GM23338 (cell line): ENCODE measurements around the gene COX14. TPM values are rescaled to one million over a fixed set of nuclear protein-coding genes. Genes with fewer than 3 reads are reported as not detected.

Experiments used
- ATAC-seq: fragments of 200-7000 bp; cut with Tn5 transposase; 3 replicates; pipeline ENCODE4 v1.9.1; 2020
- DNase-seq: peaks from one replicate; pipeline ENCODE4 v3.0.0-alpha.2; 2015; ENCODE audit warnings: low spot score
- H2AFZ ChIP-seq: fragments of 200-600 bp; sonication (generic); 2 replicates; pipeline ENCODE4 v1.8.0; 2016; ENCODE audit warnings: antibody characterized with exemption, mild to moderate bottlenecking, moderate library complexity
- H3F3A ChIP-seq: fragments of 200-600 bp; sonication (generic); replicated peaks from 2 replicates; pipeline ENCODE4 v1.8.0; 2017; ENCODE audit warnings: antibody characterized with exemption, mixed run types, low read depth
- H3K27ac ChIP-seq: fragments of 200-600 bp; sonication (generic); 2 replicates; pipeline ENCODE4 v1.6.1; 2016; ENCODE audit warnings: low read depth
- H3K27me3 ChIP-seq: fragments of 200-600 bp; sonication (generic); 2 replicates; pipeline ENCODE4 v1.8.0; 2016; ENCODE audit warnings: mild to moderate bottlenecking, mixed run types, moderate library complexity; ENCODE audit not compliant: insufficient read depth
- H3K36me3 ChIP-seq: fragments of 200-600 bp; sonication (generic); 2 replicates; pipeline ENCODE4 v1.8.0; 2016; ENCODE audit warnings: mild to moderate bottlenecking; ENCODE audit not compliant: insufficient read depth
- H3K4me1 ChIP-seq: fragments of 200-600 bp; sonication (generic); 2 replicates; pipeline ENCODE4 v1.8.0; 2016; ENCODE audit warnings: mild to moderate bottlenecking, moderate library complexity; ENCODE audit not compliant: insufficient read depth
- H3K4me2 ChIP-seq: fragments of 200-600 bp; sonication (generic); 2 replicates; pipeline ENCODE4 v1.7.1; 2017; ENCODE audit warnings: mixed run types
- H3K4me3 ChIP-seq: fragments of 200-600 bp; sonication (generic); 2 replicates; pipeline ENCODE4 v1.6.1; 2016; ENCODE audit warnings: mixed run types
- H3K79me2 ChIP-seq: fragments of 200-600 bp; sonication (generic); replicated peaks from 2 replicates; pipeline ENCODE4 v1.8.0; 2017; ENCODE audit warnings: mild to moderate bottlenecking; ENCODE audit not compliant: insufficient read depth
- H3K9me2 ChIP-seq: fragments of 200-600 bp; sonication (generic); 2 replicates; pipeline ENCODE4 v1.8.0; 2017; ENCODE audit not compliant: insufficient read depth
- H4K20me1 ChIP-seq: fragments of 200-600 bp; sonication (generic); replicated peaks from 2 replicates; pipeline ENCODE4 v1.8.0; 2017; ENCODE audit warnings: mild to moderate bottlenecking; ENCODE audit not compliant: insufficient read depth
- H3K27ac Mint-ChIP-seq: 2 replicates; pipeline ENCODE4 v1.8.0; 2020; ENCODE audit warnings: inconsistent platforms, mild to moderate bottlenecking, moderate library complexity, mixed read lengths
- H3K27me3 Mint-ChIP-seq: 3 replicates; pipeline ENCODE4 v1.8.0; 2022; ENCODE audit warnings: low read depth, mild to moderate bottlenecking, moderate library complexity, mixed read lengths, inconsistent platforms; ENCODE audit not compliant: insufficient read depth, poor library complexity
- H3K36me3 Mint-ChIP-seq: 3 replicates; pipeline ENCODE4 v1.8.0; 2021; ENCODE audit warnings: low read depth, mild to moderate bottlenecking, inconsistent platforms, moderate library complexity, mixed read lengths
- H3K4me1 Mint-ChIP-seq: 3 replicates; pipeline ENCODE4 v1.8.0; 2020; ENCODE audit warnings: mild to moderate bottlenecking, inconsistent platforms, mixed read lengths
- H3K4me3 Mint-ChIP-seq: 3 replicates; pipeline ENCODE4 v1.8.0; 2021; ENCODE audit warnings: moderate library complexity, mild to moderate bottlenecking, inconsistent platforms, mixed read lengths
- H3K9me3 Mint-ChIP-seq: 3 replicates; pipeline ENCODE4 v1.8.0; 2020; ENCODE audit warnings: moderate library complexity, mild to moderate bottlenecking, inconsistent platforms, mixed read lengths
- CREB1 ChIP-seq: fragments of 250-450 bp; sonication (Bioruptor Pico); IDR thresholded peaks from 2 replicates; pipeline ENCODE4 v1.5.0; 2020; ENCODE audit warnings: low read depth, mild to moderate bottlenecking, moderate library complexity
- ETS1 ChIP-seq: IDR thresholded peaks from 2 replicates; pipeline ENCODE4 v1.6.1; 2016; ENCODE audit warnings: antibody characterized with exemption
- EZH2 ChIP-seq: fragments of 200-600 bp; sonication (generic); IDR thresholded peaks from one replicate; pipeline ENCODE4 v1.8.0; 2017; ENCODE audit warnings: antibody characterized with exemption, mild to moderate bottlenecking, low read depth; ENCODE audit not compliant: unreplicated experiment
- EZH2phosphoT487 ChIP-seq: fragments of 200-600 bp; sonication (generic); IDR thresholded peaks from one replicate; pipeline ENCODE4 v1.8.1; 2018; ENCODE audit warnings: antibody characterized with exemption; ENCODE audit not compliant: unreplicated experiment
- JUNB ChIP-seq: IDR thresholded peaks from one replicate; pipeline ENCODE4 v1.6.1; 2016; ENCODE audit warnings: antibody characterized with exemption; ENCODE audit not compliant: unreplicated experiment
- POLR2AphosphoS5 ChIP-seq: IDR thresholded peaks from 2 replicates; pipeline ENCODE4 v1.6.1; 2016; ENCODE audit warnings: antibody characterized with exemption, low read depth
- STAT1 ChIP-seq: IDR thresholded peaks from one replicate; pipeline ENCODE4 v1.6.1; 2016; ENCODE audit warnings: antibody characterized with exemption; ENCODE audit not compliant: unreplicated experiment
- ZNF114 ChIP-seq: fragments of 250-450 bp; sonication (Bioruptor Pico); IDR thresholded peaks from 2 replicates; pipeline ENCODE4 v1.5.0; 2020; ENCODE audit warnings: mild to moderate bottlenecking, moderate library complexity
- ZNF331 ChIP-seq: fragments of 250-450 bp; sonication (Bioruptor Pico); IDR thresholded peaks from 2 replicates; pipeline ENCODE4 v1.5.0; 2020; ENCODE audit warnings: low read depth, mild to moderate bottlenecking, moderate library complexity
- long read RNA-seq: library from polyadenylated mRNA; unstranded; transcript quantifications from one replicate; pipeline ENCODE4 v2.0.0, GENCODE V29; 2020; ENCODE audit not compliant: unreplicated experiment
- polyA plus RNA-seq: library from polyadenylated mRNA; unstranded; fragments of >200 nt; fragmentation: Nextera tagmentation; extraction: Ambion mirVana; gene quantifications from 2 replicates; pipeline ENCODE4 v1.2.1, GENCODE V29; 2016
- total RNA-seq: library from RNA; depleted of rRNA; stranded (reverse); fragments of >200 nt; shearing (Covaris generic); gene quantifications from 2 replicates; pipeline ENCODE4 v1.2.3, GENCODE V29; 2014; rRNA removed
- TF ChIP-seq, protein P1 (sequence below): fragments of 250-450 bp; sonication (Bioruptor Pico); IDR thresholded peaks from 2 replicates; pipeline ENCODE4 v1.5.0; 2020; ENCODE audit warnings: mild to moderate bottlenecking, moderate library complexity
- TF ChIP-seq, protein P2 (sequence below), 2 experiments: fragments of 200-600 bp in 1 of 2; sonication (generic) in 1 of 2; conservative IDR thresholded peaks; 2 replicates each; pipeline versions ENCODE4 v1.5.1 to v1.6.1; 2016 to 2017; ENCODE audit warnings: antibody characterized with exemption in 2 of 2, low read depth in 2 of 2, mild to moderate bottlenecking in 2 of 2, moderate library complexity in 1 of 2

COX14 gene
- total RNA-seq (27.8 and 43.7 TPM in 2 replicates), polyA plus RNA-seq (73.0 and 73.5 TPM in 2 replicates)
- long read RNA-seq, transcript COX14-203 (2 exons, 739 nt): major isoform, 39 of 45 reads
- long read RNA-seq, partial matches to known transcripts: 1 of 45 reads
- long read RNA-seq, other reads (novel, unspliced or antisense): 0 of 45 reads

DNA sequence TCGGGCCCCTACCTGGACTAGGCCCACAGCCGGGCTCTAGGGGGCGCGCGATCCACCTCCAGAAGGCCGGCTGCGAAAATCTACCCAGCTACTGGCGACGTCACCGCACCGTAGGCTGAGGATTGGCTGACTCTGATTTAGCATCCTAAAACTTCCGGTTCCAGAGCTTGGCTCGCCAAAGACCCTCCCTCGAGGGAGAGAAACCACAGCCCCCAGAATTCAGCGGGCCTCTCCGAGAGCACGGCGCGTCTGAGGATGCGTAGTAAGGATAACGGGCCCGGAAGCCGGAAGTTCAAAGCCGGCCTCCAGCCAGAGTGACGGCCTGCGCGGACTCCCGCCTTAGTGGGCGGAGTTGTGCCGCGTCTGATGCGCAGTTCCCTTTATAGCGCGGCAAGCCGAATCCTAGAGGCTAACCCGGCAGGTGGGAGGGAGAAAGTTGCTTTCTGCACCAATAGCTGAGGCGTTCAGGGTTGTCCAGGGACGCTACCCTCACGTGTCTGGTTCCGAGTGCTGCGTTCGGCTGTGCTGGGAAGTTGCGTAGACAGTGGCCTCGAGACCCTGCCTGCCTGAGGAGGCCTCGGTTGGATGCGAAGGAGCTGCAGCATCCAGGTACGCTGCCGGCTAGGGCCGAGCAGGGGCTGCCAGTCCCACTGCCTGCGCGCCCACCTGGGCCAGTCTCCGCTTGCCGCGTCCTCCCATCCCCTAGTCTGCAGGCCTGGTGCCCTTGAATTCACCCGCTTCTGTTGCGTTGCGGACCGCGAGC, at the start of gene COX14:
TSS of gene COX14 (plus strand) at position 544 of the 763 bp plus-strand sequence. CDS start 7,808 bp downstream, outside the sequence.
- Mint-ChIP-seq H3K4me3 (peak within 1 kb of the TSS; percentile 97), H3K9me3 (peaks cover 2% of the 10 kb centered on the region; the same call in 1 of the 3 replicates), H3K27me3 (peaks cover 7% of the 10 kb centered on the region)

More for the DNA sequence above, at the start of gene COX14:
- H3K4me1 Mint-ChIP-seq: peaks cover 24% of the 10 kb centered on the region
- peaks cover 12% of the 10 kb centered on the region; the same call in 1 of the 2 replicates for H3K4me1 ChIP-seq
- peak within 1 kb of the TSS; percentile 84 for H3K27ac ChIP-seq
- H3K4me3 ChIP-seq: peak within 1 kb of the TSS; percentile 69
- no peaks in the 10 kb centered on the region for H3K27me3 ChIP-seq
- H3K36me3 ChIP-seq: no peaks in the 10 kb centered on the region
- ATAC-seq: peak; percentile 82
- H3K4me2 ChIP-seq: peak within 1 kb of the TSS; percentile 73
- DNase-seq: peak; percentile 100
- TF ChIP-seq ZNF114 (no peak), EZH2phosphoT487 (no peak), STAT1 (no peak), EZH2 (no peak), CREB1 (peak; percentile 96), ETS1 (peak; percentile 79), POLR2AphosphoS5 (peak; percentile 92), ZNF331 (CRISPR knock-in tag) (no peak), JUNB (no peak)
- TF ChIP-seq, protein P1, sequence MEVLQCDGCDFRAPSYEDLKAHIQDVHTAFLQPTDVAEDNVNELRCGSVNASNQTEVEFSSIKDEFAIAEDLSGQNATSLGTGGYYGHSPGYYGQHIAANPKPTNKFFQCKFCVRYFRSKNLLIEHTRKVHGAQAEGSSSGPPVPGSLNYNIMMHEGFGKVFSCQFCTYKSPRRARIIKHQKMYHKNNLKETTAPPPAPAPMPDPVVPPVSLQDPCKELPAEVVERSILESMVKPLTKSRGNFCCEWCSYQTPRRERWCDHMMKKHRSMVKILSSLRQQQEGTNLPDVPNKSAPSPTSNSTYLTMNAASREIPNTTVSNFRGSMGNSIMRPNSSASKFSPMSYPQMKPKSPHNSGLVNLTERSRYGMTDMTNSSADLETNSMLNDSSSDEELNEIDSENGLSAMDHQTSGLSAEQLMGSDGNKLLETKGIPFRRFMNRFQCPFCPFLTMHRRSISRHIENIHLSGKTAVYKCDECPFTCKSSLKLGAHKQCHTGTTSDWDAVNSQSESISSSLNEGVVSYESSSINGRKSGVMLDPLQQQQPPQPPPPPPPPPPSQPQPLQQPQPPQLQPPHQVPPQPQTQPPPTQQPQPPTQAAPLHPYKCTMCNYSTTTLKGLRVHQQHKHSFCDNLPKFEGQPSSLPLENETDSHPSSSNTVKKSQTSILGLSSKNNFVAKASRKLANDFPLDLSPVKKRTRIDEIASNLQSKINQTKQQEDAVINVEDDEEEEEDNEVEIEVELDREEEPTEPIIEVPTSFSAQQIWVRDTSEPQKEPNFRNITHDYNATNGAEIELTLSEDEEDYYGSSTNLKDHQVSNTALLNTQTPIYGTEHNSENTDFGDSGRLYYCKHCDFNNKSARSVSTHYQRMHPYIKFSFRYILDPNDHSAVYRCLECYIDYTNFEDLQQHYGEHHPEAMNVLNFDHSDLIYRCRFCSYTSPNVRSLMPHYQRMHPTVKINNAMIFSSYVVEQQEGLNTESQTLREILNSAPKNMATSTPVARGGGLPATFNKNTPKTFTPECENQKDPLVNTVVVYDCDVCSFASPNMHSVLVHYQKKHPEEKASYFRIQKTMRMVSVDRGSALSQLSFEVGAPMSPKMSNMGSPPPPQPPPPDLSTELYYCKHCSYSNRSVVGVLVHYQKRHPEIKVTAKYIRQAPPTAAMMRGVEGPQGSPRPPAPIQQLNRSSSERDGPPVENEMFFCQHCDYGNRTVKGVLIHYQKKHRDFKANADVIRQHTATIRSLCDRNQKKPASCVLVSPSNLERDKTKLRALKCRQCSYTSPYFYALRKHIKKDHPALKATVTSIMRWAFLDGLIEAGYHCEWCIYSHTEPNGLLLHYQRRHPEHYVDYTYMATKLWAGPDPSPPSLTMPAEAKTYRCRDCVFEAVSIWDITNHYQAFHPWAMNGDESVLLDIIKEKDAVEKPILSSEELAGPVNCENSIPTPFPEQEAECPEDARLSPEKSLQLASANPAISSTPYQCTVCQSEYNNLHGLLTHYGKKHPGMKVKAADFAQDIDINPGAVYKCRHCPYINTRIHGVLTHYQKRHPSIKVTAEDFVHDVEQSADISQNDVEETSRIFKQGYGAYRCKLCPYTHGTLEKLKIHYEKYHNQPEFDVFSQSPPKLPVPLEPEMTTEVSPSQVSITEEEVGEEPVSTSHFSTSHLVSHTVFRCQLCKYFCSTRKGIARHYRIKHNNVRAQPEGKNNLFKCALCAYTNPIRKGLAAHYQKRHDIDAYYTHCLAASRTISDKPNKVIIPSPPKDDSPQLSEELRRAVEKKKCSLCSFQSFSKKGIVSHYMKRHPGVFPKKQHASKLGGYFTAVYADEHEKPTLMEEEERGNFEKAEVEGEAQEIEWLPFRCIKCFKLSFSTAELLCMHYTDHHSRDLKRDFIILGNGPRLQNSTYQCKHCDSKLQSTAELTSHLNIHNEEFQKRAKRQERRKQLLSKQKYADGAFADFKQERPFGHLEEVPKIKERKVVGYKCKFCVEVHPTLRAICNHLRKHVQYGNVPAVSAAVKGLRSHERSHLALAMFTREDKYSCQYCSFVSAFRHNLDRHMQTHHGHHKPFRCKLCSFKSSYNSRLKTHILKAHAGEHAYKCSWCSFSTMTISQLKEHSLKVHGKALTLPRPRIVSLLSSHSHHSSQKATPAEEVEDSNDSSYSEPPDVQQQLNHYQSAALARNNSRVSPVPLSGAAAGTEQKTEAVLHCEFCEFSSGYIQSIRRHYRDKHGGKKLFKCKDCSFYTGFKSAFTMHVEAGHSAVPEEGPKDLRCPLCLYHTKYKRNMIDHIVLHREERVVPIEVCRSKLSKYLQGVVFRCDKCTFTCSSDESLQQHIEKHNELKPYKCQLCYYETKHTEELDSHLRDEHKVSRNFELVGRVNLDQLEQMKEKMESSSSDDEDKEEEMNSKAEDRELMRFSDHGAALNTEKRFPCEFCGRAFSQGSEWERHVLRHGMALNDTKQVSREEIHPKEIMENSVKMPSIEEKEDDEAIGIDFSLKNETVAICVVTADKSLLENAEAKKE (CRISPR knock-in tag): no peak
- TF ChIP-seq, protein P2, sequence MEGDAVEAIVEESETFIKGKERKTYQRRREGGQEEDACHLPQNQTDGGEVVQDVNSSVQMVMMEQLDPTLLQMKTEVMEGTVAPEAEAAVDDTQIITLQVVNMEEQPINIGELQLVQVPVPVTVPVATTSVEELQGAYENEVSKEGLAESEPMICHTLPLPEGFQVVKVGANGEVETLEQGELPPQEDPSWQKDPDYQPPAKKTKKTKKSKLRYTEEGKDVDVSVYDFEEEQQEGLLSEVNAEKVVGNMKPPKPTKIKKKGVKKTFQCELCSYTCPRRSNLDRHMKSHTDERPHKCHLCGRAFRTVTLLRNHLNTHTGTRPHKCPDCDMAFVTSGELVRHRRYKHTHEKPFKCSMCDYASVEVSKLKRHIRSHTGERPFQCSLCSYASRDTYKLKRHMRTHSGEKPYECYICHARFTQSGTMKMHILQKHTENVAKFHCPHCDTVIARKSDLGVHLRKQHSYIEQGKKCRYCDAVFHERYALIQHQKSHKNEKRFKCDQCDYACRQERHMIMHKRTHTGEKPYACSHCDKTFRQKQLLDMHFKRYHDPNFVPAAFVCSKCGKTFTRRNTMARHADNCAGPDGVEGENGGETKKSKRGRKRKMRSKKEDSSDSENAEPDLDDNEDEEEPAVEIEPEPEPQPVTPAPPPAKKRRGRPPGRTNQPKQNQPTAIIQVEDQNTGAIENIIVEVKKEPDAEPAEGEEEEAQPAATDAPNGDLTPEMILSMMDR (conservative IDR thresholded peaks at IDR 0.05; ENCODE audit: low read depth in 2 of 2): peak; percentile 83 to 85
- peaks cover 29% of the 10 kb centered on the region for H3K79me2 ChIP-seq
- no peaks in the 10 kb centered on the region for H3K9me2 ChIP-seq
- peaks cover 16% of the 10 kb centered on the region for H3F3A ChIP-seq
- H4K20me1 ChIP-seq: no peaks in the 10 kb centered on the region
- peak within 1 kb of the TSS; percentile 97 for H3K27ac Mint-ChIP-seq
- H3K36me3 Mint-ChIP-seq: peaks cover 3% of the 10 kb centered on the region; the same call in 2 of the 3 replicates
- peak within 1 kb of the TSS; percentile 94 for H2AFZ ChIP-seq
